CD4-positive, alpha-beta T cell treated with Interleukin-15 for 4 hours (primary cell): ENCODE data around the gene MED9.
"Not testable (repeated sequence)": the region's sequence is repeated elsewhere in the genome, so short reads cannot be mapped to it uniquely, and the experiment has no call there.

Source experiments
- DNase-seq: peaks from one replicate; pipeline ENCODE4 v3.0.0-alpha.2; 2020; ENCODE audit warnings: low spot score

MED9 gene

GRCh38 chr17:17455173-17455572 is 21.6 kb upstream of the MED9 start:
- no peak for DNase-seq

DNA sequence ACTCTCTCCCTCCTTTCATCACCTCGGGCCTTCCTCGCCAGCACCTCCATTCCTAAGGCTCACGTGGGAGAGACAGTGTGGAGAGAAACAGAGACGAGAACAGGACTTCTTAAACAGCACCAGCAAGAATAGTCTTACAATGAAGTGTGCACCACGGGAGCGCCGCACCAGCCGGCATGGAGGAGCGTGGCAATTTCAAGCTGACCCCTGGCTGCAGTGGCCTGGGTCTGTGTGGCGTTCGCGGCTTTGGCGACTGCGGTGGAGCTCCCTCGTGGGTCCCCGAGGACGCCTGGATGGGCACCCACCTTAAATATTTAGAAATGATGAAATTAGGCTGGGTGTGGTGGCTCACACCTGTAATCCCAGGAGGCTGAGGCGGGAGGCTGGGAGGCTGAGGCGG is 20.5 kb upstream of the MED9 start:
- DNase-seq, result no peak

GRCh38 chr17:17457680-17458079 is 19.1 kb upstream of the MED9 start:
- DNase-seq, result no peak

DNA sequence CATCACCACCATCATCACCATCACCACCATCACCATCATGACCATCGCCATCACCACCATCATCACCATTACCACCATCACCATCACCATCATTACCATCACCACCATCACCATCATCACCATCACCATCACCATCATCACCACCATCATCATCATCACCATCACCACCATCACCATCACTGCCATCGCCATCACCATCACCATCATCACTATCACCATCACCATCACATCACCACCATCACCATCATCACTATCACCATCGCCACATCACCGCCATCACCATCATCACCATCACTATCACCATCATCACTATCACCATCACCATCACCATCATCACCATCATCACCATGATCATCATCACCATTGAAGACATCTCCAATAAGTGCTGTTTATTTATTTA is 16.8 kb upstream of the MED9 start:
- no peak for DNase-seq

DNA sequence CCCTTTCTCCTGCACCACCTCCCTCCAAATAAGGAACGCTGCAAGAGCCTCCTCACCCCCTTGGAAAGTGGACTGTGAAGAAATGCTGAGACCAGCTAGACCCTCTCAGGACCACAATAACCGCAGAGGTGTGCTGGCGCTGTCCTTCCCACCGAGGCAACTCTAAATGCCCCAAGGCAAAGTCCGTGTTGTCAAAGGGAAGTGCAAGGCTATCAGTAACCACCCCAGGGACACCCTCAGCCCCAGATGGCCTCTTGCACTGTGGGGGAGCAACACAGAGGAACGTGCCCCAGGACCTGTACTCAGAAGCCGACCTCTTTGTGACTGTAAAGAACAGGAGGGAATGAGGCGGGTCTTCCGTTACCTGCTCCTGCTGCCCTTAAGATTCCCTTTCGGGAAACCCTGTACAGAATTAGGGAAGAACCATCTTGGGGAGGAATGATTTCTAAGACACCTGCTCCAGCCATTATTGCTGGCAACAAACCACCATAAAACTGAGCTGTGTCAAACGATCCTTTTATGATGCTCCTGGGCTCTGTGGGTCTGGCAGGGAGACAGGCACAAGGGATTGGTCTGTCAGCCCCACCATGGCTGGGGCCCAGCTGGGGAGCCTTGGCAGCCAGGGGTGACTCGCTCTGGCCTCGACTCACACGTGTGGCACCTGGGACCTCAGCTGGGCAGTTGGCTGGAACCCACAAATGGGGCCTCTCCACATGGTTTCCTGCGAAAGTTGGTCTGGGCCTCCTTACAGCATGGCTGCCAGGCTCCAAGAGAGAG is 14.6 kb upstream of the MED9 start:
- no peak for DNase-seq

DNA sequence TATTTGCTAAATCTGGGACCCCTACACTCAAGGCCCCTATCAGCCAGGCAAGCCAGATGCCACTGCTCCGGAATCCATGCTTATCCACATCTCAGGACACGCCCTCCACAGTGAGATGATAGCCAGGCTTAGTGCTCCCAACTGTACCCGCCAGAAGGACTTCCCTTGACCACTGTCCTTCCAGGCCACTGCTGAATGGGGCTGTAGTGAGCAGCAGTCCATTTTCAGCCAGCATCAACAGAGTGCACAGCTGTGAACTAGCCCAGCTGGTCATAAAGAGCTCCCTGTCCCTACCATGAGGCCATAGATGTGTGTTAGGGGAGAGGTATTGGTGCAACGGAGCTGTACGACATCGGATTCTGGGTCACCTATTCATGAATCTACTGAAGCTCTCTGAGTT is 13.0 kb upstream of the MED9 start:
- no peak for DNase-seq

DNA sequence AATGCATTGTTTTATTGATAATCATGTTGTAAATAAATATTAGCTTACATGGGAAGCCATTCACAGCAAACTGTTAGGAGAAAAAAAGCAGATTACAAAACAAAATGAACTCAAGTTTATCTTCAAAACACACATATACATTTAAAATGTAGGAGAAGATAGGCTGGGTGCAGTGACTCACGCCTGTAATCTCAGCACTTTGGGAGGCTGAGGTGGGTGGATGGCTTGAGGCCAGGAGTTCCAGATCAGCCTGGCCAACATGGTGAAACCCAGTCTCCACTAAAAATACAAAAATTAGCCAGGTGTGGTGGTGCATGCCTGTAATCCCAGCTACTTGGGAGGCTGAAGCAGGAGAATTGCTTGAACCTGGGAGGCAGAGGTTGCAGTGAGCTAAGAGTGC is 10.9 kb upstream of the MED9 start:
- DNase-seq, result not testable (repeated sequence)

DNA sequence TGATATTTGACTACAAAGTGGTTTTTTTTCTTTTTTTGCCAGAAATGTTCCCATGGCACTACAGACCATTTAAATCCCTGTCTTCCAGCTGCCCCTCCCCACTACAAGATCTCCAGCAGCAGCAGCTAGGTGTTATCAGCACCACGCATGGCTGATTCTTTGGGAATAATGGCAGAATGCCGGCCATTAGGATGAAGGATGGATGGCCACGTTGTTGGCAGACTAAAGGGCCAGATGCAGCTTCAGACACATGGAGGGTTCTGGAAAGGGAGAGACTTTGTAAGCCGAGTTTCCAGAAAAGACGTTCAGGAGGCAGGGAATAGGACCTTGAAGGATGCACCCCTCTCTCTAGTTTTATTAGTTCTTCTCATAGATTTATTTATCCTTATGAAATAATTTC is 10.3 kb upstream of the MED9 start:
- no peak for DNase-seq

GRCh38 chr17:17467016-17467415 is 9.8 kb upstream of the MED9 start:
- DNase-seq, result no peak

DNA sequence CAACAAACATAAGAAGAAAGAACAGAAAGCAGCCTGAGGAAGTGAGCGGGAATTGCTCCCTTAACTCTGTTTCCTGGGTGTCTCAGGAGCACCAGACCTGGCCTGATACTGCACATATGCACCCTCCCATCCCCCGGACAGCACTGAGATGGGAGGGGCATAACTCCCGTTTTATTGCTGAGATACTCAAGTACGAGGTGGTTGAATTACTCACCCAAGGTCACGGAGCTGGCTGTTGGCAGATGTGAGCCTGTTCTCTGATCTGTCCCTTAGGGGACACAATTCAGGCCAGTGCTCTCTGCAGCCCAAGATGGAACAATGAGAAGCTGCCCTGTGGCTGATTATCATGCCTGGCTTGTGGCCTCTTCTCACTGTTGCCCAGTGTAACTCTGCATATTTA is 9.1 kb upstream of the MED9 start:
- DNase-seq, result no peak

DNA sequence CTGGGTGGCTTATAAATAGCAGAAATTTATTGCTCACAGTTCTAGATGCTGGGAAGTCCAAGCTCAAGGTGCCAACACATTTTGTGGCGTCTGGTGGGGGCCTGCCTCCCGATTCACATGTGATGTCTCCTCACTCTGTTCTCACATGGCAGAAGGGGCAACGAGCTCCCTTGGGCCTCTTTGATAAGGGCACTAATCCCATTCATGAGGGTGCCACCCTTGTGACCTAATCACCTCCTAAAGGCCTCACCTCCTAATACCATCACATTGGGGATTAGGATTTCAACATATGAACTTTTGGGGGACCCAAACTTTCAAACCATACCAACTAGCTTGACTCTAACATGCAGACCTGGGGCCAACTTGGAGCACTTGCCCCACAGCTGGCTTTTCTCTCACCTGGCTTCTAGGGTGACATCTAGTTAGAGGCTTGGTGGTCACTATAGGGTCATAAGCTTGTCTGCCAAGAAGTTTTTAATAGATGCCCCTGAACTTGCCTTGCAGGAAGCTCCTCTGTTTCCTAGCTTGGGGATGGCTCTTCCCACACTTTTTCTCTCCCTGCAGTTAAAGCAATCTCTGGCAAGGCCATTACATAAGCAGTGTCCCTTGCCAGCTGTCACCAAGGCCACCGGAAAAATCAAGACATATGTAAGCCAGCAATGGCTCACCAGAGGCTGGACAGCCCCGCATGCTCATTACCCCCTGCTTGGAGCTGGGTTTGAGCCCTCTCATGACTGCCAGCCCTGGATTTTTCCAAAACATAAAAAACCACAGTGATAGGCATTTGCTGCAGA is 8.4 kb upstream of the MED9 start:
- no peak for DNase-seq

- no peak for DNase-seq
These were observed 7.4 kb upstream of the MED9 start for GRCh38 chr17:17469358-17469757.

DNA sequence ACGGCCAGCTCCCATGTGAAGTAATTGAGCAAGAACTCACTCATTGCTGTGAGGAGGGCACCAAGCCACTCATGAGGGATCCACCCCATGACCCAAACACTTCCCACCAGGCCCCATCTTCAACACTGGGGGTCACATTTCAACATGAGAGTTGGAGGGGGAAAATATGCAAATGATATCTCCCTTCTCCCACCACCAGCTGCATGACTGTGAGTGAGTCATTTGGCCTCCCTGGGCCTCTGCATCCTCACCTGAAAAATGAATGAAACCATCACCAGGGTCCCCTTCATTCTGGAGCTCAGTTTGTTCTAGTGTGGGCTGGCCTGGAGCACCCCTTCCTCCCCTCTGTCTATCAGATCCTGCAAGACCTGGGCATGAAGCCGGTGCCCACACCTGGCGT is 6.8 kb upstream of the MED9 start:
- no peak for DNase-seq

DNA sequence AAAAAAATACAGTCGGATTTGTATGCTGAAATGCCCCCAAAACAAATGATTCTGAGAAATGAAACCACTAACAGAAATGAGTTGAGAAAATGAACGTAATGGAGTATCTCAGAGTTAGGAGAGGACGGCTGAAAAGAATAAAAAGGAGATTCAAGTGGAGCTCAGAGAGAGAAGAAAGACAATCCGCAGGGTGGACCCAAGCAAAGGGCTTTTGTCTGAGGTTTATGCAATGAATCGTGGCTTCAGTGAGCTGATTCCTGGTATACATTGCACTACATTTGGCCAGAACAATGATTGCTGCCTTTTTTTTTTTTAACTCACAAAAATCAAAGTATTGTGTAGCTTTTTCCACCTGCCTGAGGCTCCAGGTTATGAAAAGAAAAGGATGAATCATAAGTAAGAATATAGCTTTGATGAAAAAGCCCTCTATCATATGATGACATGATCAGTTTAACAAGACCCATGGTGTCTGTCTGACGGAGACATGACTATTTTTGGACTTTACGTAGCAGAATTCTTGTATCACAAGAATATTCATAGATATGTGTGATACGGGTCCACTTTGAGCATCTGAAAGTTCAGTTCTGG is 4.4 kb upstream of the MED9 start:
- no peak for DNase-seq

DNA sequence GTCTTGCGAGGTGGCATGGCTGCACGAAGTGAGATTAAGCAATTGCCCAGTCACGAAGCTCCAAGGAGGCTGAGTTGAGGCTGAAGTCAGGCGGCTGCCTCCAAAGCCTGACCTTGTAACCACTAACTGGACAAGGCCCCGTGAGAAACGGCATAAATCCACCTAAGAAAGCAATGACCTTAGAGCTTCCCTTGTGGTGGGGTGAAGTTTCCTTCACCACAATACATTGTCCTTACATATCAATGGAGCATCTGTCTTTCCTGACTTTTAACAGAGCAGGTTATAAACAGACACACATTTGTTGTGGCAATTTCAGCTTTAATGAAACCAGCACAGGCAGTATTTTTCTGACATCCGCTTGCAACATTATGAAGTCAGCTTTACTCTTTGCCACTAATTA is 2.5 kb upstream of the MED9 start:
- no peak for DNase-seq

DNA sequence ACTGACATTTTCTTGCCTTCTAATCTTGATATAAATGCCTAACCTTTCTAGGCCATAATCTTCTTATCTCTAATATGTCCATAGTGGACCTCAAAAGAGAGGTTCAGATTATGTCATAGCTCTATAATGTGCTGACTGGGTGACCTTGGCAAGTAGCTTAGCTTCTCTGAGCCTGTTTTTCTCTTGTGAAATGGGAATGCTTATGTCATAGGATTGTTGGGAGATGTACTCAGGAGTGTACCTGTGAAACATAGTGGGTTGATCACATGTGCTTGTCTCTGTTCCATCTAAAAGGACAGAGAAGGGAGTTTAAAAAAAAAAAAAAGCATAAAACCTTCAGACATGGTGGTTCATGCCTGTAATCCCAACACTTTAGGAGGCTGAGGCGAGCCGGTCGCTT is 2.4 kb downstream of the MED9 start:
- DNase-seq, result no peak

- no peak for DNase-seq
These were observed 3.9 kb downstream of the MED9 start for GRCh38 chr17:17480593-17481148.

- no peak for DNase-seq
These were observed 5.1 kb downstream of the MED9 start for GRCh38 chr17:17481860-17482259.

DNA sequence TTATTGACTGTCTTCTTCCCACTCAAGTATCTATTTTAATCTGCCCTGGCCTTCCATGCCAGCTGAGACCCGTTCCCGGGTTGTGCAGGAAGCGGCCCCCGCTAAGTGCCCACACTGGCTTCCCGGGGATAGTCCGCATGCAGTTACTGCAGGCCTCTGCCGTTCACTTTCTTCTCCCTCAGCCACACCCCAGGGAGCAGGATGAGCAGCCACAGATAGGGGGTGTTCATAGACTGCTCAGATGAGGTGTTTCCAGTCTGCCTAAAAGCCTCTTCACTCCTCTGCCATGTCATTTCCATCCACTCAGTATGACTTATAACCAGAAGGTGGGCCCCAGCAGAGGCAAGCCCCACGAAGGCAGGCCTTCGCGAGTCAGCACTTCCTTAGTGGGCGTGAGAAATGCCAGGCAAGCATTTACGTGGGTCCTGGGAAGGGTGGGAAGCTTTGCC is 7.7 kb downstream of the MED9 start:
- no peak for DNase-seq

GRCh38 chr17:17485420-17485819 is 8.6 kb downstream of the MED9 start:
- DNase-seq, result no peak

DNA sequence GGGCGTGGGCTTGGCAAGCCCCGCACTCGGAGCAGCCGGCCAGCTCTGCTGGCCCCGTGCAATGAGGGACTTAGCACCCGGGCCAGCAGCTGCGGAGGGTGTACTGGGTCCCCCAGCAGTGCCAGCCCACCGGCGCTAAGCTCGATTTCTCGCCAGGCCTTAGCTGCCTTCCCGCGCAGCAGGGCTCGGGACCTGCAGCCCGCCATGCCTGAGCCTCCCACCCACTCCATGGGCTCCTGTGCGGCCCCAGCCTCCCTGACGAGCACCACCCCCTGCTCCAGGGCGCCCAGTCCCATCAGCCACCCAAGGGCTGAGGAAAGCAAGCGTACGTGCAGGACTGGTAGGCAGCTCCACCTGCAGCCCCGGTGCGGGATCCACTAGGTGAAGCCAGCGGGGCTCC is 9.6 kb downstream of the MED9 start:
- DNase-seq, result not testable (repeated sequence)

- DNase-seq, result no peak
These were observed 11.2 kb downstream of the MED9 start for GRCh38 chr17:17487998-17488397.

GRCh38 chr17:17491031-17491471 is 14.3 kb downstream of the MED9 start:
- no peak for DNase-seq
